TTC549 (cell line): ENCODE data around the gene IL17REL.
"Not testable (repeated sequence)": the region's sequence is repeated elsewhere in the genome, so short reads cannot be mapped to it uniquely, and the experiment has no call there.

Experiments
- FAIRE-seq: peaks from 2 replicates; lab custom pipeline; 2012; peaks lifted over from hg19 to GRCh38; lab: Jason Lieb, UNC

IL17REL gene

DNA sequence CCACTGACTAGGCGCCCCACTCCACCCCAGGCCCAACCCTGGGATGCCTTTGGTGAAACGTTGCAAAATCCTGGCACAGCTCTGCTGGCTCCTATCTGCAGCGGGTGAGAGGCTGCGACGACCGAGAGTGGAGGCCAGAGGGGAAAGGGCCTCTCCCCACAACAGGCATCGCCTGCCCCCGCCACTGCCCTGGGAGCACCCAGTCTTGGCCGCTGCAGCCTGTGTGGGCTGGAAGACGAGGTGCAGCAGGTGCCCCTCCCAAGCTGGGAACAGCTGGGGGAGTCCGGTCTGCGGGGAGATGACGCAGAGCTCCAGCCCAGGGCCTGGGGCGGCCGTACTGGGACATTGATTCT, 56.2 kb downstream of the IL17REL start:
- FAIRE-seq: no peak

DNA sequence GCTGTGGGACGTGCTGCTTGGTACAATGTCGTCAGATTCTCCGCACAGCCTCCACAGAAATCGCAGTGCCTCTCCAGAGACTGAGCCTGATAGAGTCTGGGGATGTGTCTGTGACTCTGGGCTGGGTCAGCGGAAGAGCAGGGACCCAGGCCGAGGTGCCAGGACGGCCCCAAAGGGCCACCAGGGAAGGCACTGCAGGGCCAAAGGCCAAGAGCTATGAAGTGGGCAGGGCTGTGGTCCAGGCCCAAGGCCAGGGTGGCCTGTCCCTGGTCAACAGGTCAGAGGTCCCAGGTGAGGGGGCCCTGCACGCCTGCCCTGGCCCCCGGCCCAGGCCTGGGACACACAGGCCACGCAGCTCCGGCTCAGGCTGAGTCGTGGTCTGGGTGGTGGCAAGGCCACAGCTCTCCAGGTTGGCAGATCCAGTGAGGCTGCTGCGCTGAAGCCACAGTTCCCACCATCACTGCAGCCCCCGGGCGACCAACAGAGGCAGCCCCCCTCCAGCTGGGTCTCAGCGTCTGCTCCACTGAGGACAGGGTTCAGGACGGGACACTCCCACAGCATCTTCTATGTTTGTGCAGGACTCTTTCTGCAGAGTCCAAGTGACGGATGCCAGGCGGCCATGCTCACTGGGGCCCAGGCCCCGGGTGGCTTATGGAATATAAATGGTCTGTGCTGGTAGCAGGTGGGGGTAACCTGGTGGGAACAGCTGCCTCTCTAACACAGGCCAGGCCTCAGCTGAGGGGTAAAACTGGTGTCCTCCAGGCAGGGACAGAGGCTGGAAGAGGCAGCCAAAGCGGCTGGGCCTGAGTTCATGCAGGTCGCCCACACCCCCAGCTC, 56.8 kb downstream of the IL17REL start:
- no peak for FAIRE-seq

DNA sequence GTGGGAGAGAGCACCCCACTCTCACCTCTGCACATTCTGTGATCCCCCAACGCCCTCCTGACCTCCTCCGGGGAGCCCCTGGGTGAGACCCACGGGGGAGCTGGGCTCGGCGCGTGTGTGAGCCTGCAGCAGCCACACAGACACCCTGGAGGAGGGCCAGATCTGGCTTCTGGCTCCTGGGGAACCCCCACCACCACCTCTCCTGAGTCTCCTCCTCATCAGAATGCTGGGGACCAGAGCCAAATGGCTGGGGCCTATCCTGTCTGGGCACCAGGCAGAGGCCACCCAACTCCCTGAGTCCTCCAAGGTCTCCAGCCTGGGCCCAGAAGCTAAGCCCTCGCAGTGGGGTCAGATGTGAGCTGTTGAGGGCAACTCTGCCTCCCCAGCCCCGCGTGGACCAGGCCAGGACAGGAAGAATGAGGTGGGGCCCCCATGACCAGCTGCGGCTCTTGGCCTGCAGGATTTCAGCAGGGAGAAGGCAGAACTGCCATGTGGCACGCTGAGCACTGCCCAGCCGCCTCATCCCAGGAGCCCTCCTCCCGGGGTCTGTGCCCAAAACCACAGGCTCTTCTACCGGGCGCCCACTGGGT, 57.5 kb downstream of the IL17REL start:
- FAIRE-seq: no peak

DNA sequence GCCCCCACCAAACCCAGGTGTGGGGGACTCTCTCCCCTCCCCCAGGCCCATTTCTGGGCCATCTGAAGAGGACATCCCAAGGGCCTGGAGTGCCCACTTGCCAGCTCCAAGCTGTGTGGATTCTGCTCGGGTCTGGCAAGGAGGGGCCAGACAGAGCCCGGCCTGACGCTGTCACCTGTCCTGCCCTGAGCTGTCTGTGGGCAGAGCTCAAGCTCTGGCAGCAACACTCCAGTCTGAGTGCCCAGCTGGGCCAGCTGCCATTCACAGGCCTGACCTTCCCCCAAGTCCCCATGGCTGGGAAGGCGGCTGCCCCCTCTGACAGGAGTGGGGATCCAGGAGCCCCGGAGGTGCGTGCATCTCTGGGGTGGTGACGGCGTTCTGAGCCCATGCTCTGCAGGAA, 58.2 kb downstream of the IL17REL start:
- FAIRE-seq: no peak

DNA sequence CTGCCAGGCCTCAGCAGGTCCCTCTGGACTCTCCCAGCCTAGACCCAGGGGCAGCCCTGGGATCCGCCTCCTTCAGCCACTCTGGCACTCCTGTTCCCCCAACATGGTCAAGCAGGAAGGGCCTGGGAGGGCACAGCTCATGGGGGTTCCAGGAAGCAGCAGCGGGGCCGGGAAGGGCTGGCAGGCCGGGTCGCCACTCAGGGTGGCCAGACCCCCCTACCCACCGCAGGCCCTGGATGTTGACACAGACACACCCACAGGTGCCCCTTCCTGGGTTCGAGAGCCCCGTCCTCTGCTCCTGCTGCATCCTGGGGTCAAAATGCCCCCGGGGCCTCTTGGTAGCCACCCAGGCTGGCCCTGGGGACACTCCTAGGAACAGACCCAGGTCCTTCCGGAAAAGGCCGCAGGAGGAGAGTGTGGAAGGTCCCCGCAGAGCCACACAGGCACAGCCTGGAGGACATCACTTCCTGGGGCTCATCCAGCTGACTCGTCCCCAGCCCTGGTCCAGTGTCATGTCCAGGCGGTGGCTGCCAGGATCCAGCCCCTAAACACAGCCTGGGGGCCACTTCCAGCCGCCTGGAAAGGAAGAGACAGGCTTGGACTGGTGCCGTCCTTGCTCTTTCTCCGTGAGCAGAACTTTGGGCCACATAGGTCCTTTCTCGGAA, 58.8 kb downstream of the IL17REL start:
- no peak for FAIRE-seq

DNA sequence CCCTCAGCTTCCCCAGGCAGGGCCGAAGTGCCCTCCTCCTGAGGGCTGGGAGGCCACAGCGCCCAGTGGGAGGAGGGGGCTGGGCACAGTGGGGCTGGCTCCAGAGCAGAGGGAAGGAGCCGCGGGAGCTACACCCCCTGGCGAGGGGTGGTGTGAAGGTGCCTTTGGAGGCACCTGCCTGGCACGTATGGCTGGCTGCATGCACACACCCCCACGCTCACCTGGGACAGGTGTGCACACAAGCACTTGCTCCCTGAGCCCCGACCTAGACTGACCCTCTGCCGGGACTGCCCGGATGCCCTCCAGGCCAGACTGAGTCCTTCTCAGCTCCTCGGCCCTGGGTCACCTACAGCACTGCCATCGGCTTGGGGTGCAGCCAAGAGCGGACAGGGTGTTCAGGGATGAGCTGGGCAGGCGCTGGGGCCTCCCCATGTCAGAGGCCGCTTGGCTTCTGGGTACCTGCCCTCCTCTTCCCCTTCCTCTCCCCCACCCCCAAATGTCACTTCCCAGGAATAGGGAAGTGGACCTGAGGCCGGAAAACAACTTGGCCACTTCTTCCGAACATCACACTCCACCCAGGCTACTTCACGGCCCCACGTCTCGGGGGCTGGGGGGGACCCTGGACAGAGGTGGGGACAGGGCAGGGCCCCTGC, 59.4 kb downstream of the IL17REL start:
- FAIRE-seq: no peak

DNA sequence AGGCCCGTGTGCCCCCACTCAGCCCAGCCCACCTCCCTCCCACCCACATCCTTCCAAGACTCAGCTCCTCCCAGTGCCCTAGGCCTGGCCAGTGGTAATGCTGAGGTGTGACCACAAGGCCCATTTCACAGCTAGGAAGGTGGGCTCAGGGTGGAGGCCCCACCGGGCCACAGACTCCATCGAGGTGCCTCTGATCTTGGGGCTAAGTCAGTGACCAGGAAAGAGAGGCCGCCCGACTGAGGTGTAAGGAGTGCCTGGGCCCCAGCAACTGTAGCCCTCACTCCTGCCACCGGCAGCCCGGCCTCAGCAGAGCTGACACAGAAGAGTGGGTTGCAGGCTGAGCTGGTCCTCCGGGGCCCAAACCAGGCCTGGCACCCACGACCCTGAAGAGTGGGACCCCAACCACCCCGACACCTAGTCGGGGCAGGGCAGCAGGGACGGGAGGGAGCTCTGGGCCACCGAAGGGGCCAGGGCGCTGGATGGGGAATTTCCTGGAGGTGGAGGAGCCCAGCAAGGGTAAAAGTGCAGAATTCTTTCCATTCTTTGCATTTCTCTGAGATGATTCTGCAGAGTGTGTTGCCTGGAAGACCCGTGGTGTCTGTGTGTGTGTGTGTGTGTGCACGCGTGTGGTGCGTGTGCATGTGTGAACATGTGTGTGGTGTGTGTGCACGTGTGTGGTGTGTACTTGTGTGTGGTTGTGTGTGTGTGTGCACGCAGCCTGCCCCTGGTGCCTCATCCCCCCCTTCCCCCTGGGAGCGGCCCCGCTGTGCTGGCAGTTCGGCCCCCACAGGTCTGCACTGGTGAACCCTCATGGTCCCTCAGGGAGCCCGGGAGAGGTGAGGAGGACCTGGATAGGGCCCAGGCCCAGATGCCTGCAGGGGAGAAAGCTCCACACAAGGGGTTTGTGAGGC, 60.3 kb downstream of the IL17REL start:
- FAIRE-seq: no peak

DNA sequence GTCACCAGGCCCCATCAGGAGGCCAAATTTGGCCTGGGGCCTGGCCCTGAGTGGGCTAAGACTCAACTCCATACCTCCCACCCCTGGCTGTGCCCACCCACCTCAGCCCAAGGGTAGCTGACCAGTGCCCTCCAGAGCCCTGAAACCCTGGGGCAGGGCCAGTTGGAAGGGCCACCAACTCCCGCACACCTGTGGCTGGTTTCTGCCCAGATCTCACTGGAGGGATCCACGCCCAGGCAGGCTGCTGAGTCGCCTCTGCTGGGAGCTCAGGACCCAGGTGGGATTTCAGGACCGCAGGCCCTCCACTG, 60.9 kb downstream of the IL17REL start:
- no peak for FAIRE-seq

DNA sequence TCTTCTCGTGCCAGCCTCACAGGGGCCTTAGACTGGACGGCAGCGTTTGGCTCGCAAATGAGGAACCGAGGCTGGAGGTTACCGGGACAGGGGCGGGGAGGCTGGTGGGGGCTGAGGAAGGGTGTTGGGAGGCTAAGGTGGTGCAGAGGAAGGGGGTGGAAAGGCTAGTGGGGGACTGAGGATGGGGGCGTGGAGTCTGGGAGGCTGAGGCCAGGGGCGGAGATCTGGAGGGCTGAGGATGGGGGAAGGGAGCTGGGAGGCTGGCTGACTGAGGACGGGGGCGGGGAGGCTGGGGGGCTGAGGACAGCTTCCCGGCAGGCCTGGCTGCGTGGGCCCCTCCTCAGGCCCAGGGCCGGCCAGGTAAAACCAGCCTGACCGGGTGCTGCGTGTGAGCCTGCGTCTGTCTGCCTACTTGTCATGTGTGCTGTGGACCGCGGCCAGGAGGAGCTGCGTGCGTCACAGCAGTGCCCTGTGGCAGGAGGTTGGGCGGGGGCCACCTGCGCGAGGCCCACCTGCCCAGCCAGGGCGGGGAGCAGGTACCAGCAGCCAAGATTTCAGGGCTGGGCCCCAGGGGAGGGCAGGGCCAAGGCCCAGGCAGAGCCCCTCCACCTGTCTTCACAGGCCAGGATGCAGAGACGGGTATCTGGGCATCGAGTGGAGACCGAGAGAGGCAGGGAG, 61.4 kb downstream of the IL17REL start:
- FAIRE-seq: no peak

DNA sequence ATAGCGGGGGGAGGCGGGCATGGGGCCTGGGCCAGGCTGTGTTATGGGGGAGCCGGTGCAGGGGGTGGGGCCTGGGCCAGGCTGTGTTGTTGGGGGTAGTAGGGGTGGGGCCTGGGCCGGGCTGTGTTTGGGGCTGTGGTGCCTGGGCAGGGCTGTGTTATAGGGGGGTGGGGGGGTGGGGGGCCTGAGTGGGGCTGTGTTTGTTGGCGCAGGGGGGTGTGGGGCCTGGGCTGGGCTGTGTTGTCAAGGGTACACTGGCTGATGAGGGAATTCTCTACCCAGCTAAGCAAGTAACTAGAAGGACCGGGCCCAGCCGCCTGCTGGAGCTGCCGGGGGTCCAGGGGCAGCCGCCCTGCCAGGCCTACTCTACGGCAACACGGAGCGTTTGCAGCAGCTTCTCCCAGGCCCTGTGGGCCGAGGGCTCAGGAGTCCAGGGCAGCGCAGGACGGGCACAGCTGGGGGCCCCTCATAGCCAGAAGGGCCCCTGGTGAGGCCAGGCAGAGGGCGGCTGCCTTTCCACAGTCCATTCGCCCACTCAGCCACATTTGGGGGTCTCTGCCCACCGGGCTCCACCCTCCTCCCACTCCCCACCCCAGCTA, 62.1 kb downstream of the IL17REL start:
- FAIRE-seq: no peak

DNA sequence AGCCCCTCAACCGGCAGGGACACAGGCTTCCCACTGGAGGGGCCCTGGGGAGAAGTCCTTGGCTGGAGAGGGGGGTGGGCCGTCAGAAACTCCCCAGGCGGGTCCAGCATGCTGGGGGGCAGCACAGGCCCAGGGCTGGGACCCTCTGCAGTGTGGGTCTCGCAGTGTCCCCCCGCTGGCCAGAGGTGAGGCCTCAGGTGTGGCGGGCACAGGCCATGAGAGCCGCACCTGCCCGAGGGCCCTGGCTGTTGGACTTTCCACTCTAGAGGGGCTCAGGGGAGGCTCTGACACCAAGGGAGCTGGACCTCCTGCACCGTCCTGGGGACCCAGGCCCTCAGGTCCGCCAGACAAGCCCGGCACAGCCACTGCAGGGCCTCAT, 62.7 kb downstream of the IL17REL start:
- no peak for FAIRE-seq

DNA sequence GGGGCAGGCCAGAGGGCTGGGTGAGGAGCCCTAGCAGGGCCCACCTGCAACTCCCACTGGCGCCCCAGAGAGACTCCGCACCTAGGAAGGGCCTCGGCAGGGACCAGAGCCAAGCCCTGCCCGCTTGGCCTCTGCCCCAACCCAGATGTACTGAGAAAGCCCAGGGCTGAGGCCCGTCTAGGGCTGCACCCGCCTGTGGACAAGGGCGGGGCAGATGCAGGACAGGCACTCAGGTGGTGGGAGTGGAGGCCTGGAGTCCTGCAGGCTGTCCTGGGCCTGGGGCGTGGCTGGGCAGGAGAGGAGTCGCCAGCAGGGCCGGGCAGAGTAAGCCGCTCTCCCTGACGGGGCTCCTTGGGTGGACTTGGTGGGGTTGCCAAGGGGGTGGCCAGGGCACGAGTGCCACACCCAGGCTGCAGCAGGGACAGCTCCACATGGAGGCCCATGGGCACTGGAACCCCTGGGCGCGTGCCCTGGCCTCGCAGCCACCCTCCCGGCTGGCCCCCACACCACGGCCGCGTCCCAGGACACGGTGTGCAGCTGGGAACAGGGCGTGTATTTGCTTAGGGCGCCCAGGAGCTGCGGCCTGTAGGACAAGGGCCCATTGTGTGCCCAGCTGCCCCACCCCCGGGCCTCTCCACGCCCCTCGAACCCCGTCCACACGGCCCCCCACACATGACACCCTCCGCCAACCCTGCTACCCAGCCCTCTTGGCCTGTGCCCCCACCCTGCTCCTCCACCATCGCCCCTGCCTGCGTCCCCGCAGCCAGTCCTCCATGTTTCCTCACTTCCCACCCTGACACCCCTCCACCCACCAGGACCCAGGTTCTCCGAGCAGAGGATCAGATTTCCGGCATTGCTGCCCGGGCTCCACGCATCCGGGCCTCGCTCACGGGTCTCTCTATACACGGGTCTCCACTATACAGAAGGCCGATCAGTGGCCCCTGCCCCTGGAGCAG, 63.3 kb downstream of the IL17REL start:
- FAIRE-seq: no peak

DNA sequence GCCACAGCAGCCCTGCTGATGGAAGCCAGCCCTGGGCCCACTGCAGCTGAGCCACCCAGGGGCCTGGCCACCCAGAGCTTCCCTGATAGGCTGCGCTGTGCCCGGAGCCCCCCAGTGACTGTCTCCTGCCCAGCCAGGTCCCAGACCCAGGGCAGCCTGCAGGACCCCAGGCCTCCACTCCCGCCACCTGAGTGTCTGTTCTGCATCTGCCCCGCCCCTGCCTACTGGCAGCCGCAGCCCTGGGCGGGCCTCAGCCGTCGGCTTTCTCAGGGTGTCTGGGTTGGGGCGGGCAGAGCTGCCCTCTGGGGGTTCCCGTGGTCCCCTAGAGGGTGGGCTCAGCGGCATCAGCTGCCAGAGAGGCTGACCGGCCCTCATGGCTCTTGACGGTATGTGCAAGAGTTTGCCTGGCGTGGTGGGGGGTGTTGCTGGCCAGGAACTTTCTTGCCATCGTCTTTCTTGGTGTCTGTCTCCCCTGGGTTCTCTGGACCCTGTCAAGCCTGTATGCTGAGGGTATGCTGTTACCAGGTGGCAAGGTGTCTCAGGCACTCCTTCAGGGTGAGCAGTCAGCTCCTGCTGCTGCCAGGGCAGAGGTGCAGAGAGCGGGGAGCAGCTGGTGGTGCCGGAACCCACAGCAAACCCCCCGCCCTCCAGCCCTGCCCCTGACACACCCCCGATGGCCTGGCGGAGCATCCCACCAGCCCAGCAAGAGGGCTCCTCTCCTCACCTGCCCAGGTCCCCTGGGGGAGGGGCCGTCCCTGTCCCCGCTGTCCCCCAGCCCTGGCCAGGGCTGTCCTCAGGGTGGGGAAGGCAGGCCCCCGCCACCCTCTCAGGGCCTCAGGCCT, 64.2 kb downstream of the IL17REL start:
- no peak for FAIRE-seq

DNA sequence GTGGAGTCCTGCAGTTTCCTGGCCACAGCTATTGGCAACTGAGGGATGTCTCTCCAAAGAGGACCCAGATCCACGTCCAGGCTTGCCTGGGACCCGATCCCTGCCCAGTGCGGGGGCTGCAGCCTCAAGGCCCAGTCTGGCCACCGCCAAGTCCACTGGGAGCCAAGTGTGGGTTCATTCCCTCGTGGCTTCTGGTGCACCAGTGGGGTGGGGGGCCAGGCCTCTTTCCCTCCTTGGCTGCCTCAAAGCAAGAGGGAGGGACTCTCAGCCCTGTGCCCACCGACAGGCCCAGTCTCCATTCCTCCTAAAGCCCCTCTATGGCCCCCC, 65.3 kb downstream of the IL17REL start:
- no peak for FAIRE-seq

DNA sequence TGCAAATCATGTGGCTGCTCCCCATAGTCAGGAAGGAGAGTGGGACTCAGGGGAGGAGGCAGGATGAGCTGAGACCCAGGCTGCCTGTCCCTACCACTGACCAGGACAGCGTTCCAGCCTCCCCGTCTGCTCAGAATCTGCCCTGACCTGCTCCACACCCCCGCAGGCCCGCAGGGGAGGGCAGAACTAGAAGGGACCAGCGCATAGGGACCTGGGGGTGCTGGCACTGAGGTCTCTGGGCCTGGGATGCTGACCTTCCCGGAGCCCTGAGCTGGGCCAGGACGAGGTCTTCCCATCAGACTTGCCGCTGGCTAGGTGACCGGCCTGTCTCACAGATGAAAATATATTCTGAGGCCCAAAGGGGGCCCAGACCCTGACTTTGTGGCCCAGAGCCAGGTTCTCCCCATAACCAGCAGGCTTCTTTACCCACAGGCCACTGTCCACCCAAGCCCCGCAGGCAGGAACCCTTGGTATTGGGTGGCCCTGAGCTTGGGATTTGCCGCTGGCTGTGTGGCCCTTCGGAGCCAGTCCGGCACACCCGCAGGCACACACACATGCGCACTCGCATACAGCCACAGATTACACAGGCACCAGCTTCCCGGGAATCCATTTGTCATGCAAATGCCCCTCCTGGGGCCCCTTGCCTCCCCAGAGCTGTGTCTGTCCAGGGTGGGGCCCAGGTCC, 65.8 kb downstream of the IL17REL start:
- FAIRE-seq: no peak

DNA sequence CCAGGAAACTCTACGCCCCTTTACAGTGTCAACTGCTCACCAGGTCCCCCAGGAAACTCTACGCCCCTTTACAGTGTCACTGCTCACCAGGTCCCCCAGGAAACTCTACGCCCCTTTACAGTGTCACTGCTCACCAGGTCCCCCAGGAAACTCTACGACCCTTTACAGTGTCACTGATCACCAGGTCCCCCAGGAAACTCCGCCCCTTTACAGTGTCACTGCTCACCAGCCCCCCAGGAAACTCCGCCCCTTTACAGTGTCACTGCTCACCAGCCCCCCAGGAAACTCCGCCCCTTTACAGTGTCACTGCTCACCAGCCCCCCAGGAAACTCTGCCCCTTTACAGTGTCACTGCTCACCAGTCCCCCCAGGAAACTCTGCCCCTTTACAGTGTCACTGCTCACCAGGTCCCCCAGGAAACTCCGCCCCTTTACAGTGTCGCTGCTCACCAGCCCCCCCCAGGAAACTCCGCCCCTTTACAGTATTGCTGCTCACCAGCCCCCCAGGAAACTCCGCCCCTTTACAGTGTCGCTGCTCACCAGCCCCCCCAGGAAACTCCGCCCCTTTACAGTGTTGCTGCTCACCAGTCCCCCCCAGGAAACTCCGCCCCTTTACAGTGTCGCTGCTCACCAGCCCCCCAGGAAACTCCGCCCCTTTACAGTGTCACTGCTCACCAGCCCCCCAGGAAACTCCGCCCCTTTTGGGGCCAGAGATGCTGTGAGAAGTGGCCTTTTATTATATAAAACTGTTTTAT, 67.3 kb downstream of the IL17REL start:
- not testable (repeated sequence) for FAIRE-seq
